Measurements from ENCODE around the gene FBXO22.
"Not testable (repeated sequence)": the region's sequence is repeated elsewhere in the genome, so short reads cannot be mapped to it uniquely, and the experiment has no call there.

Gene FBXO22

DNA sequence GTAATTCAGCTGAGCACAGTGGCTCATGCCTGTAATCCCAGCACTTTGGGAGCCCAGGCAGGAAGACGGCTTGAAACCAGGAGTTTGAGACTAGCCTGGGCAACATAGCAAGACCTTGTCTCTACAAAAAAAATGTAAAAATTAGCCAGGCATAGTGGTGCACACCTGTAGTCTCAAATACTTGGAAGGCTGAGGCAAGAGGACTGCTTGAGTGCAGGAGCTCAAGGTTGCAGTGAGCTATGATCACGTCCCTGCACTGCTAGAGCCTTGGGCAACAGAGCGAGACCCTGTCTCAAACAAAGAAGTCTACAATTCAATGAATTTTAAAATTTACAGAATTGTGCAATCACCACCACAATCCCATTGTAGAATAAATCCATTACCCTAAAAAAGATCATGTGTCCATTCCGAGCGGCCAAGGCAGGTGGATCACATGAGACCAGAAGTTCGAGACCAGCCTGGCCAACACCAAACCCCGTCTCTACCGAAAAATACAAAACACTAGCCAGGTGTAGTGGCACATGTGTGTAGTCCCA is 45.2 kb downstream of the FBXO22 start:
- TF ChIP-seq SP1 (IDR thresholded peaks at IDR 0.05) (no peak), LEF1 (IDR thresholded peaks at IDR 0.05; ENCODE audit: borderline replicate concordance) (no peak), CTBP1 (IDR thresholded peaks at IDR 0.05; ENCODE audit: borderline replicate concordance) (no peak), FOXA1 (IDR thresholded peaks at IDR 0.05) (no peak), ELF4 (IDR thresholded peaks at IDR 0.05) (no peak), ARNT (IDR thresholded peaks at IDR 0.05) (no peak), PKNOX1 (IDR thresholded peaks at IDR 0.05) (no peak), FOXK2 (IDR thresholded peaks at IDR 0.05) (no peak), SUZ12 (IDR thresholded peaks at IDR 0.05) (no peak), FOXM1 (IDR thresholded peaks at IDR 0.05; ENCODE audit: borderline replicate concordance) (no peak), L3MBTL2 (conservative IDR thresholded peaks at IDR 0.05) (no peak), NFRKB (IDR thresholded peaks at IDR 0.05) (no peak), BHLHE40 (IDR thresholded peaks at IDR 0.05; ENCODE audit: borderline replicate concordance) (no peak), ZNF384 (IDR thresholded peaks at IDR 0.05) (no peak), TARDBP (IDR thresholded peaks at IDR 0.05) (no peak), HDGF (IDR thresholded peaks at IDR 0.05; ENCODE audit: borderline replicate concordance) (no peak)
- no peak for DNase-seq (ENCODE audit: extremely low spot score)
- CTCF ChIA-PET = no interaction called here
- POLR2A ChIA-PET = no interaction called here

DNA sequence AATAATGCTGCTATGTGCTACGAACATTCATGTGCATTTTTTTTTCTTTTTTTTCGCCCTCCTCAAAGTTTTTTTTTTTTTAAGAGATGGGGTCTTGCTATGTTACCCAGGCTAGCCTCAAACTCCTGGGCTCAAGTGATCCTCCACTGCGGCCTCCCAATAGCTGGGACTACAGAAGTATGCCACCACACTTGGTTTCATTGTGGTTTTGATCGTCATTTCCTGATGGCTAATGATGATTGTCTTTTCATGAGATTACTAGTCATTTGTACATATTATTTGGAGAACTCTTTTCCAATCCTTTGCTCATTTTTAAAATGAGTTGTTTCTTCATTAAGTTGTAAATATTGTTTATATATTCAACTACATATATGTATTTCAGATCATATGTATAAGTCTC is 48.8 kb downstream of the FBXO22 start:
- CTCF ChIA-PET = no interaction called here
- no peak for DNase-seq (ENCODE audit: extremely low spot score)
- TF ChIP-seq PKNOX1 (IDR thresholded peaks at IDR 0.05) = no peak
- TF ChIP-seq LEF1 (IDR thresholded peaks at IDR 0.05; ENCODE audit: borderline replicate concordance) = no peak
- TF ChIP-seq NFRKB (IDR thresholded peaks at IDR 0.05) = no peak
- no peak for TF ChIP-seq SP1 (IDR thresholded peaks at IDR 0.05)
- TF ChIP-seq L3MBTL2 (conservative IDR thresholded peaks at IDR 0.05) = no peak
- TF ChIP-seq CTBP1 (IDR thresholded peaks at IDR 0.05; ENCODE audit: borderline replicate concordance) = no peak
- no peak for TF ChIP-seq FOXK2 (IDR thresholded peaks at IDR 0.05)
- TF ChIP-seq ELF4 (IDR thresholded peaks at IDR 0.05) = no peak
- no peak for TF ChIP-seq ZNF384 (IDR thresholded peaks at IDR 0.05)
- no peak for TF ChIP-seq FOXM1 (IDR thresholded peaks at IDR 0.05; ENCODE audit: borderline replicate concordance)
- TF ChIP-seq TARDBP (IDR thresholded peaks at IDR 0.05) = no peak
- TF ChIP-seq FOXA1 (IDR thresholded peaks at IDR 0.05) = no peak
- TF ChIP-seq ARNT (IDR thresholded peaks at IDR 0.05) = no peak
- POLR2A ChIA-PET = no interaction called here

GRCh38 chr15:75955720-75956119 is 52.0 kb downstream of the FBXO22 start:
- TF ChIP-seq SP1 (IDR thresholded peaks at IDR 0.05) (no peak), ZNF384 (IDR thresholded peaks at IDR 0.05) (no peak), FOXK2 (IDR thresholded peaks at IDR 0.05) (no peak), ELF4 (IDR thresholded peaks at IDR 0.05) (no peak), L3MBTL2 (conservative IDR thresholded peaks at IDR 0.05) (no peak), CTBP1 (IDR thresholded peaks at IDR 0.05; ENCODE audit: borderline replicate concordance) (no peak), TARDBP (IDR thresholded peaks at IDR 0.05) (no peak), FOXA1 (IDR thresholded peaks at IDR 0.05) (no peak), FOXM1 (IDR thresholded peaks at IDR 0.05; ENCODE audit: borderline replicate concordance) (no peak), HDGF (IDR thresholded peaks at IDR 0.05; ENCODE audit: borderline replicate concordance) (no peak), NFRKB (IDR thresholded peaks at IDR 0.05) (no peak)
- POLR2A ChIA-PET = interaction anchor here (1.0 kb wide), 1 partner anchor 10 kb away, joined by 4 read pairs; no protein-coding TSS in a partner anchor
- DNase-seq (ENCODE audit: extremely low spot score) = no peak
- CTCF ChIA-PET = interaction anchor here (0.6 to 1.1 kb wide), 3 partner anchors 154 to 579 kb away, joined by 3 to 4 read pairs (median 4); no protein-coding TSS in a partner anchor

DNA sequence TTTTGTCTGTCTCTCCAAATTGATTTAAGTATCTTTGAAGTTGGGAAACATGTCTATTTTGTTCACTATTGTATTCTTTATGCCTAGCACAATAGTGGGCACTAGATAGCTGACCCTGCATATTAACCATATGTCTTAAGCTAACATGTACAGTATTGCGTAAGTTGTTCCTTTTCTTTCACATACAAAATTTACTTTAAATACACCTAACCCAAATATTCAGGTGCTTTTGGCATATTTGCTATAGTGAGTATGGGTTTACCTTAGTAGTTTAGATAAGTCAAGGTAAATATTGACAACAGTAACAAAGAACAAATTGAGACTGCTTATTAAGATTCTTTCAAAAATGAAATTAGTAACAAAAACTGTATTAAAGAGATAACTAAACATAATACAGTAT is 57.7 kb downstream of the FBXO22 start:
- ChIA-PET CTCF (no interaction called here), POLR2A (no interaction called here)
- DNase-seq (ENCODE audit: extremely low spot score) = no peak
- TF ChIP-seq PKNOX1 (IDR thresholded peaks at IDR 0.05) = no peak
- TF ChIP-seq ZNF384 (IDR thresholded peaks at IDR 0.05) = no peak
- TF ChIP-seq CTBP1 (IDR thresholded peaks at IDR 0.05; ENCODE audit: borderline replicate concordance) = no peak
- TF ChIP-seq BHLHE40 (IDR thresholded peaks at IDR 0.05; ENCODE audit: borderline replicate concordance) = no peak
- TF ChIP-seq SP1 (IDR thresholded peaks at IDR 0.05) = no peak
- no peak for TF ChIP-seq SUZ12 (IDR thresholded peaks at IDR 0.05)
- no peak for TF ChIP-seq NFRKB (IDR thresholded peaks at IDR 0.05)
- TF ChIP-seq L3MBTL2 (conservative IDR thresholded peaks at IDR 0.05) = no peak
- no peak for TF ChIP-seq ARNT (IDR thresholded peaks at IDR 0.05)

- TF ChIP-seq ELF4 (IDR thresholded peaks at IDR 0.05) (no peak), CTBP1 (IDR thresholded peaks at IDR 0.05; ENCODE audit: borderline replicate concordance) (no peak), L3MBTL2 (conservative IDR thresholded peaks at IDR 0.05) (no peak), FOXK2 (IDR thresholded peaks at IDR 0.05) (no peak), LEF1 (IDR thresholded peaks at IDR 0.05; ENCODE audit: borderline replicate concordance) (no peak), BHLHE40 (IDR thresholded peaks at IDR 0.05; ENCODE audit: borderline replicate concordance) (no peak), HDGF (IDR thresholded peaks at IDR 0.05; ENCODE audit: borderline replicate concordance) (no peak), SUZ12 (IDR thresholded peaks at IDR 0.05) (no peak), NFRKB (IDR thresholded peaks at IDR 0.05) (no peak), ARNT (IDR thresholded peaks at IDR 0.05) (no peak), FOXA1 (IDR thresholded peaks at IDR 0.05) (no peak)
- ChIA-PET CTCF (no interaction called here), POLR2A (no interaction called here)
- DNase-seq (ENCODE audit: extremely low spot score) = no peak
These were observed 62.4 kb downstream of the FBXO22 start for GRCh38 chr15:75966073-75966472.

DNA sequence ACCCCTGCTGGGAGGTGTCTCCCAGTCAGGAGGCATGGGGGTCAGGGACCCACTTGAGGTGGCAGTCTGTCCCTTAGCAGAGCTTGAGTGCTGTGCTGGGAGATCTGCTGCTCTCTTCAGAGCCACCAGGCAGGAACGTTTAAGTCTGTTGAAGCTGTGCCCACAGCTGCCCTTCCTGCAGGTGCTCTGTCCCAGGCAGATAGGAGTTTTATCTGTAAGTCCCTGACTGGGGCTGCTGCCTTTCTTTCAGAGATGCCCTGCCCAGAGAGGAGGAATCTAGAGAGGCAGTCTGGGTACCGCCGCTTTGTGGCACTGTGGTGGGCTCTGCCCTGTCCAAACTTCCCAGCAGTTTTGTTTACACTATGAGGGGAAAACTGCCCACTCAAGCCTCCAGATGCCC is 73.1 kb downstream of the FBXO22 start:
- POLR2A ChIA-PET; CTCF ChIA-PET; DNase-seq (ENCODE audit: extremely low spot score): not testable (repeated sequence)
